Ovary (tissue), 3 donors: Measurements from ENCODE around the gene RYR1.

ENCODE experiments used
- EP300 ChIP-seq: sonication (generic); formaldehyde crosslinking; IDR thresholded peaks from one replicate; pipeline ENCODE4 v1.6.1; 2017; ENCODE audit warnings: antibody characterized with exemption
- POLR2A ChIP-seq: fragments of 450-650 bp; IDR thresholded peaks from one replicate; pipeline ENCODE4 v1.6.1; 2017; ENCODE audit warnings: antibody characterized with exemption, mild to moderate bottlenecking, moderate library complexity
- TF ChIP-seq, protein P1 (sequence below), 3 donors: fragments of 450-650 bp in 2 of 3; fragments of 200-600 bp in 1 of 3; IDR thresholded peaks; one replicate each; pipeline versions ENCODE4 v1.5.1 to v1.8.0; 2016 to 2022; ENCODE audit warnings: antibody characterized with exemption in 3 of 3, mild to moderate bottlenecking in 1 of 3
- donor health status: DM: no; HTN: no; CAD: no.

DNA sequence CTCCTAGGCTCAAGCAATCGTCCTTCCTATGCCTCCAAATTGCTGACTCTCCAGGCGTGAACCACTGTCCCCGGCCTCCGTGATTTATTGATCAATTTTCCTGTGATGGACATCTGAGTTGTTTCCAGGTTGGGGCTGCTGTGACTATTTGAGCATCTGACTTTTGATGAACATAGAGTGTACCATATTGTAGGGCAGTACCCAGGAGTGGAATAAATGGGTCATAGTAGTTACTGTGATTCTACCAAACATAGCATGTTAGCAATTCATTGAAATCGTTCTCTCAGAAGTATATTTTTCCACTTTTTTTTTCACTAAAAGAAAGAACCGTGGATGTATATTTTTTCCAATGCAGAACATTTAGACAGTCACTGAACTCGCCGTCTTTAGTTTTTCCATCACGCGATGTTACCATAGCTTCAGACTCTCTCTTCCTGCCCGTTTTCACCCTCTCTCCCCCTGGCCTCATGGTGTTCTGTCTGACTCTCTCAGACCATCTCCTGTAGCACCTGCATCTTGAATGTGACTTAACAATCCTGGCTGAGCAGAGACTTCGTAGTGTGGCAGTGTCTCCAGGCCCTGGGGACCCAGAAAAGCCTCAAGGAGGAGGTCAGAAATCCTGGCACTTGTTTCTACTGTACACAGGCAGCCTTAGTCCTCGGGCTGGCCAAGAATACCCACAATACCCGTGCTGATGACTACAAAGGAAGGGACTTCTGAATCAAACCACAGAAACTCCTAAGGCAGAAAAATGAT, 4.3 kb upstream of the RYR1 start:
- TF ChIP-seq, protein P1, sequence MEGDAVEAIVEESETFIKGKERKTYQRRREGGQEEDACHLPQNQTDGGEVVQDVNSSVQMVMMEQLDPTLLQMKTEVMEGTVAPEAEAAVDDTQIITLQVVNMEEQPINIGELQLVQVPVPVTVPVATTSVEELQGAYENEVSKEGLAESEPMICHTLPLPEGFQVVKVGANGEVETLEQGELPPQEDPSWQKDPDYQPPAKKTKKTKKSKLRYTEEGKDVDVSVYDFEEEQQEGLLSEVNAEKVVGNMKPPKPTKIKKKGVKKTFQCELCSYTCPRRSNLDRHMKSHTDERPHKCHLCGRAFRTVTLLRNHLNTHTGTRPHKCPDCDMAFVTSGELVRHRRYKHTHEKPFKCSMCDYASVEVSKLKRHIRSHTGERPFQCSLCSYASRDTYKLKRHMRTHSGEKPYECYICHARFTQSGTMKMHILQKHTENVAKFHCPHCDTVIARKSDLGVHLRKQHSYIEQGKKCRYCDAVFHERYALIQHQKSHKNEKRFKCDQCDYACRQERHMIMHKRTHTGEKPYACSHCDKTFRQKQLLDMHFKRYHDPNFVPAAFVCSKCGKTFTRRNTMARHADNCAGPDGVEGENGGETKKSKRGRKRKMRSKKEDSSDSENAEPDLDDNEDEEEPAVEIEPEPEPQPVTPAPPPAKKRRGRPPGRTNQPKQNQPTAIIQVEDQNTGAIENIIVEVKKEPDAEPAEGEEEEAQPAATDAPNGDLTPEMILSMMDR (IDR thresholded peaks at IDR 0.05), result no peak
- TF ChIP-seq EP300, result no peak
- TF ChIP-seq POLR2A, result no peak
